HepG2 (cell line): ENCODE data around the gene NDRG3. TPM values are rescaled to one million over a fixed set of nuclear protein-coding genes. Genes with fewer than 3 reads are reported as not detected.
A peak's percentile ranks its signal among the peaks of the same experiment; 100 is the strongest.

Source experiments
- ARNT ChIP-seq: fragments of 450-650 bp; IDR thresholded peaks from 2 replicates; pipeline ENCODE4 v1.6.1; 2017
- CBX5 ChIP-seq: sonication (generic); formaldehyde crosslinking; IDR thresholded peaks from 2 replicates; pipeline ENCODE4 v1.4.0; 2020; ENCODE audit warnings: missing genetic modification reagents, borderline replicate concordance
- EHMT2 ChIP-seq: fragments of 200-600 bp; sonication (generic); IDR thresholded peaks from 2 replicates; pipeline ENCODE4 v1.7.0; 2017; ENCODE audit warnings: antibody characterized with exemption, low read depth, low read length, borderline replicate concordance
- ELF3 ChIP-seq: IDR thresholded peaks from 2 replicates; pipeline ENCODE4 v1.6.1; 2016; ENCODE audit warnings: missing genetic modification reagents, missing compliant biosample characterization
- HDAC1 ChIP-seq: sonication (generic); formaldehyde crosslinking; IDR thresholded peaks from 2 replicates; pipeline ENCODE4 v1.5.1; 2020; ENCODE audit warnings: mild to moderate bottlenecking, missing genetic modification reagents
- REL ChIP-seq: sonication (generic); formaldehyde crosslinking; conservative IDR thresholded peaks from 2 replicates; pipeline ENCODE4 v1.8.0; 2022; ENCODE audit warnings: mild to moderate bottlenecking, missing genetic modification reagents, moderate library complexity
- RORA ChIP-seq: sonication (generic); formaldehyde crosslinking; IDR thresholded peaks from 2 replicates; pipeline ENCODE4 v1.5.0; 2020; ENCODE audit warnings: mild to moderate bottlenecking, missing genetic modification reagents, moderate library complexity
- SMAD3 ChIP-seq: sonication (generic); formaldehyde crosslinking; IDR thresholded peaks from 2 replicates; pipeline ENCODE4 v1.4.0; 2020; ENCODE audit warnings: missing genetic modification reagents
- SP1 ChIP-seq, 2 experiments: fragments of 450-650 bp in 1 of 2; sonication (generic) in 1 of 2; formaldehyde crosslinking in 1 of 2; IDR thresholded peaks; 2 replicates each; pipeline versions ENCODE4 v1.4.0 to v1.6.1; 2016 to 2020; ENCODE audit warnings: missing genetic modification reagents in 1 of 2
- SP5 ChIP-seq: IDR thresholded peaks from 2 replicates; pipeline ENCODE4 v1.6.1; 2016; ENCODE audit warnings: low read depth, borderline replicate concordance
- SRSF4 ChIP-seq: fragments of 200-400 bp; formaldehyde crosslinking; IDR thresholded peaks from one replicate; pipeline ENCODE4 v1.6.1; 2018; ENCODE audit warnings: mild to moderate bottlenecking, low read depth, low read length, moderate library complexity; ENCODE audit not compliant: poor library complexity, severe bottlenecking
- TARDBP ChIP-seq: sonication (generic); formaldehyde crosslinking; IDR thresholded peaks from 2 replicates; pipeline ENCODE4 v1.8.0; 2022; ENCODE audit warnings: mild to moderate bottlenecking, missing genetic modification reagents
- ZNF296 ChIP-seq: sonication (generic); formaldehyde crosslinking; conservative IDR thresholded peaks from 2 replicates; pipeline ENCODE4 v1.5.0; 2020; ENCODE audit warnings: mild to moderate bottlenecking, missing genetic modification reagents
- ZNF709 ChIP-seq: sonication (generic); formaldehyde crosslinking; IDR thresholded peaks from 2 replicates; pipeline ENCODE4 v1.5.0; 2020; ENCODE audit warnings: mild to moderate bottlenecking, missing genetic modification reagents
- polyA plus RNA-seq, 8 experiments: library from polyadenylated mRNA; depleted of rRNA in 3 of 8; stranded (reverse) in 7 of 8; unstranded in 1 of 8; fragments of >200 nt; fragmentation: Illumina TruSeq in 4 of 8; extraction: Trizol in 4 of 8; gene quantifications; 2 replicates each; pipeline versions ENCODE4 v1.2.1 to v1.2.3, GENCODE V29; 2011 to 2016; ENCODE audit warnings: low read depth in 4 of 8, missing spikeins in 1 of 8, mixed read lengths in 1 of 8; ENCODE audit not compliant: insufficient read depth in 1 of 8
- total RNA-seq, 5 experiments: library from RNA; depleted of rRNA; stranded (reverse); fragments of >200 nt; fragmentation: Illumina TruSeq; extraction: Trizol; gene quantifications; 2 replicates each; pipeline ENCODE4 v1.2.3, GENCODE V29; 2016; ENCODE audit warnings: low read depth in 1 of 5
- TF ChIP-seq, protein P1 (sequence below): sonication (generic); formaldehyde crosslinking; IDR thresholded peaks from 2 replicates; pipeline ENCODE4 v1.5.1; 2020; ENCODE audit warnings: missing genetic modification reagents, mild to moderate bottlenecking, borderline replicate concordance
- TF ChIP-seq, protein P2 (sequence below): sonication (generic); formaldehyde crosslinking; IDR thresholded peaks from 2 replicates; pipeline ENCODE4 v1.5.0; 2020; ENCODE audit warnings: missing genetic modification reagents
- TF ChIP-seq, protein P3 (sequence below): fragments of 450-650 bp; IDR thresholded peaks from 2 replicates; pipeline ENCODE4 v1.6.1; 2016
- TF ChIP-seq, protein P4 (sequence below): sonication (generic); formaldehyde crosslinking; IDR thresholded peaks from 2 replicates; pipeline ENCODE4 v1.4.0; 2020; ENCODE audit warnings: mild to moderate bottlenecking, missing genetic modification reagents
- TF ChIP-seq, protein P5 (sequence below): sonication (generic); formaldehyde crosslinking; IDR thresholded peaks from 2 replicates; pipeline ENCODE4 v1.8.0; 2022; ENCODE audit warnings: mild to moderate bottlenecking, missing genetic modification reagents, moderate library complexity

NDRG3 gene
- total and polyA plus RNA-seq, 2 of the 13 experiments (the other 11 are each of a cell fraction or from before 2014, with no cell fraction given), result 36.0 to 40.5 TPM

DNA sequence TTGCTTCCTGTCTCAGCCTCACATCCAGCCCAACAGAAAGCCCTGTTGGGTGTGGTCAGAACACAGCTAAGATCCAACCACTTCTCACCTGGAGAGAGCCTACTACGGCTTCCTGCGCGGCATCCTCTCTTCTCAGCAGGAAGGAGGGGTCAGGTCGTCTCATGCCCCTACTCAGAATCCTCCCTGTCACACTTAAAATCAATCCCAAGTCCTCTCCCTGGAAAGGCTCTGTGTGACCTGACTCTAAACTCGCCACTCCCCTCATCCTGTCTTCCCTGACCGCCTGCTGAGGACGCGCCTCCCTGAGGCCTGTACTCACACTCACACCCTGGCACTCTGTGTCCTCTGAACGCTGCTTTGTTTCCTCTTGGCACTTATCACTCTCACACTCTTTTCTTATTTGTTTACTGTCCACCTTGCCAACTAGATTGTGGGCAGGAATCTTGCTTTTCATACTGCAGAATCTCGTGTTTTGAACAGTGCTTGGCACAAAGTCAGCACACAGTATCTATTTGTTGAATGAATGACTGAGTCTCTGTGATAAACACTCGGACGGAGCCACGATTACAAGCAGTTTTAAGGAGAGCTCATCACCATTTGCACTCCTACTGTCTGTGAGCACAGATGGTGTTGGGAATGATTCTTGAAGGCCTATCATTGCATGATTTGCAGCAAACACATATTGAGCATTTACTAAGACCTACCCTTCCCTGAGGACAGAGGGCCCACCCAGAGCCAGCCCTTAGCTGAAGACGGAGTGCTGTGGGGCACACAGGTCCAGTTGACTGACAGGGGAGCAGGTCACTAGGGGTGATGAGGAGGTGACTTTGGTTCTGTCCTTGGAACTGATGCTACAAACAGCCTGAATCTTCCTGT, 121.6 kb downstream of the NDRG3 start (continued):
- TF ChIP-seq, protein P1, sequence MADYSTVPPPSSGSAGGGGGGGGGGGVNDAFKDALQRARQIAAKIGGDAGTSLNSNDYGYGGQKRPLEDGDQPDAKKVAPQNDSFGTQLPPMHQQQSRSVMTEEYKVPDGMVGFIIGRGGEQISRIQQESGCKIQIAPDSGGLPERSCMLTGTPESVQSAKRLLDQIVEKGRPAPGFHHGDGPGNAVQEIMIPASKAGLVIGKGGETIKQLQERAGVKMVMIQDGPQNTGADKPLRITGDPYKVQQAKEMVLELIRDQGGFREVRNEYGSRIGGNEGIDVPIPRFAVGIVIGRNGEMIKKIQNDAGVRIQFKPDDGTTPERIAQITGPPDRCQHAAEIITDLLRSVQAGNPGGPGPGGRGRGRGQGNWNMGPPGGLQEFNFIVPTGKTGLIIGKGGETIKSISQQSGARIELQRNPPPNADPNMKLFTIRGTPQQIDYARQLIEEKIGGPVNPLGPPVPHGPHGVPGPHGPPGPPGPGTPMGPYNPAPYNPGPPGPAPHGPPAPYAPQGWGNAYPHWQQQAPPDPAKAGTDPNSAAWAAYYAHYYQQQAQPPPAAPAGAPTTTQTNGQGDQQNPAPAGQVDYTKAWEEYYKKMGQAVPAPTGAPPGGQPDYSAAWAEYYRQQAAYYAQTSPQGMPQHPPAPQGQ (CRISPR knock-in tag), result no peak
- TF ChIP-seq, protein P2, sequence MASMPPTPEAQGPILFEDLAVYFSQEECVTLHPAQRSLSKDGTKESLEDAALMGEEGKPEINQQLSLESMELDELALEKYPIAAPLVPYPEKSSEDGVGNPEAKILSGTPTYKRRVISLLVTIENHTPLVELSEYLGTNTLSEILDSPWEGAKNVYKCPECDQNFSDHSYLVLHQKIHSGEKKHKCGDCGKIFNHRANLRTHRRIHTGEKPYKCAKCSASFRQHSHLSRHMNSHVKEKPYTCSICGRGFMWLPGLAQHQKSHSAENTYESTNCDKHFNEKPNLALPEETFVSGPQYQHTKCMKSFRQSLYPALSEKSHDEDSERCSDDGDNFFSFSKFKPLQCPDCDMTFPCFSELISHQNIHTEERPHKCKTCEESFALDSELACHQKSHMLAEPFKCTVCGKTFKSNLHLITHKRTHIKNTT (CRISPR knock-in tag), result no peak
- TF ChIP-seq ELF3 (CRISPR knock-in tag), result peak; percentile 72
- TF ChIP-seq, protein P3, sequence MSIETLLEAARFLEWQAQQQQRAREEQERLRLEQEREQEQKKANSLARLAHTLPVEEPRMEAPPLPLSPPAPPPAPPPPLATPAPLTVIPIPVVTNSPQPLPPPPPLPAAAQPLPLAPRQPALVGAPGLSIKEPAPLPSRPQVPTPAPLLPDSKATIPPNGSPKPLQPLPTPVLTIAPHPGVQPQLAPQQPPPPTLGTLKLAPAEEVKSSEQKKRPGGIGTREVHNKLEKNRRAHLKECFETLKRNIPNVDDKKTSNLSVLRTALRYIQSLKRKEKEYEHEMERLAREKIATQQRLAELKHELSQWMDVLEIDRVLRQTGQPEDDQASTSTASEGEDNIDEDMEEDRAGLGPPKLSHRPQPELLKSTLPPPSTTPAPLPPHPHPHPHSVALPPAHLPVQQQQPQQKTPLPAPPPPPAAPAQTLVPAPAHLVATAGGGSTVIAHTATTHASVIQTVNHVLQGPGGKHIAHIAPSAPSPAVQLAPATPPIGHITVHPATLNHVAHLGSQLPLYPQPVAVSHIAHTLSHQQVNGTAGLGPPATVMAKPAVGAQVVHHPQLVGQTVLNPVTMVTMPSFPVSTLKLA, result no peak
- no peak for TF ChIP-seq ARNT
- peak; percentile 56; the same call in 1 of the 2 replicates for TF ChIP-seq CBX5 (CRISPR knock-in tag)
- TF ChIP-seq ZNF296 (CRISPR knock-in tag), result no peak
- TF ChIP-seq, protein P4, sequence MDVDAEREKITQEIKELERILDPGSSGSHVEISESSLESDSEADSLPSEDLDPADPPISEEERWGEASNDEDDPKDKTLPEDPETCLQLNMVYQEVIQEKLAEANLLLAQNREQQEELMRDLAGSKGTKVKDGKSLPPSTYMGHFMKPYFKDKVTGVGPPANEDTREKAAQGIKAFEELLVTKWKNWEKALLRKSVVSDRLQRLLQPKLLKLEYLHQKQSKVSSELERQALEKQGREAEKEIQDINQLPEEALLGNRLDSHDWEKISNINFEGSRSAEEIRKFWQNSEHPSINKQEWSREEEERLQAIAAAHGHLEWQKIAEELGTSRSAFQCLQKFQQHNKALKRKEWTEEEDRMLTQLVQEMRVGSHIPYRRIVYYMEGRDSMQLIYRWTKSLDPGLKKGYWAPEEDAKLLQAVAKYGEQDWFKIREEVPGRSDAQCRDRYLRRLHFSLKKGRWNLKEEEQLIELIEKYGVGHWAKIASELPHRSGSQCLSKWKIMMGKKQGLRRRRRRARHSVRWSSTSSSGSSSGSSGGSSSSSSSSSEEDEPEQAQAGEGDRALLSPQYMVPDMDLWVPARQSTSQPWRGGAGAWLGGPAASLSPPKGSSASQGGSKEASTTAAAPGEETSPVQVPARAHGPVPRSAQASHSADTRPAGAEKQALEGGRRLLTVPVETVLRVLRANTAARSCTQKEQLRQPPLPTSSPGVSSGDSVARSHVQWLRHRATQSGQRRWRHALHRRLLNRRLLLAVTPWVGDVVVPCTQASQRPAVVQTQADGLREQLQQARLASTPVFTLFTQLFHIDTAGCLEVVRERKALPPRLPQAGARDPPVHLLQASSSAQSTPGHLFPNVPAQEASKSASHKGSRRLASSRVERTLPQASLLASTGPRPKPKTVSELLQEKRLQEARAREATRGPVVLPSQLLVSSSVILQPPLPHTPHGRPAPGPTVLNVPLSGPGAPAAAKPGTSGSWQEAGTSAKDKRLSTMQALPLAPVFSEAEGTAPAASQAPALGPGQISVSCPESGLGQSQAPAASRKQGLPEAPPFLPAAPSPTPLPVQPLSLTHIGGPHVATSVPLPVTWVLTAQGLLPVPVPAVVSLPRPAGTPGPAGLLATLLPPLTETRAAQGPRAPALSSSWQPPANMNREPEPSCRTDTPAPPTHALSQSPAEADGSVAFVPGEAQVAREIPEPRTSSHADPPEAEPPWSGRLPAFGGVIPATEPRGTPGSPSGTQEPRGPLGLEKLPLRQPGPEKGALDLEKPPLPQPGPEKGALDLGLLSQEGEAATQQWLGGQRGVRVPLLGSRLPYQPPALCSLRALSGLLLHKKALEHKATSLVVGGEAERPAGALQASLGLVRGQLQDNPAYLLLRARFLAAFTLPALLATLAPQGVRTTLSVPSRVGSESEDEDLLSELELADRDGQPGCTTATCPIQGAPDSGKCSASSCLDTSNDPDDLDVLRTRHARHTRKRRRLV (CRISPR knock-in tag), result no peak
- TF ChIP-seq, protein P5, sequence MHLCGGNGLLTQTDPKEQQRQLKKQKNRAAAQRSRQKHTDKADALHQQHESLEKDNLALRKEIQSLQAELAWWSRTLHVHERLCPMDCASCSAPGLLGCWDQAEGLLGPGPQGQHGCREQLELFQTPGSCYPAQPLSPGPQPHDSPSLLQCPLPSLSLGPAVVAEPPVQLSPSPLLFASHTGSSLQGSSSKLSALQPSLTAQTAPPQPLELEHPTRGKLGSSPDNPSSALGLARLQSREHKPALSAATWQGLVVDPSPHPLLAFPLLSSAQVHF, result no peak
- no peak for TF ChIP-seq EHMT2
- TF ChIP-seq SP5 (CRISPR knock-in tag), result no peak
- TF ChIP-seq RORA, result no peak
- no peak for TF ChIP-seq ZNF709 (CRISPR knock-in tag)
- no peak for TF ChIP-seq SRSF4
- TF ChIP-seq TARDBP, result 0 out of 2 replicates have a peak, but pooled peaks have one; percentile 33
- TF ChIP-seq REL (CRISPR knock-in tag), result no peak
- no peak for TF ChIP-seq HDAC1 (CRISPR knock-in tag)
- TF ChIP-seq SP1 (IDR thresholded peaks at IDR 0.05), result no peak
- peak; percentile 21; the same call in 1 of the 2 replicates for TF ChIP-seq SP1 (CRISPR knock-in tag; IDR thresholded peaks at IDR 0.05)
- TF ChIP-seq SMAD3, result 0 out of 2 replicates have a peak, but pooled peaks have one; percentile 29
